HG03135 (cell line): ENCODE measurements around the gene CWC15.
"Not testable (repeated sequence)": the region's sequence is repeated elsewhere in the genome, so short reads cannot be mapped to it uniquely, and the experiment has no call there.

Source experiments
- ATAC-seq: cut with Tn5 transposase; IDR thresholded peaks from one replicate; pipeline ENCODE4 v1.9.1; 2021; ENCODE audit warnings: mild to moderate bottlenecking, moderate library complexity; ENCODE audit not compliant: unreplicated experiment

CWC15 gene

GRCh38 chr11:94956963-94957362, 16.4 kb downstream of the CWC15 start:
- no peak for ATAC-seq

- ATAC-seq: no peak
These were observed 18.6 kb downstream of the CWC15 start for GRCh38 chr11:94954753-94955152.

GRCh38 chr11:94948070-94948617, 25.2 kb downstream of the CWC15 start:
- ATAC-seq: no peak

GRCh38 chr11:94946812-94947211, 26.5 kb downstream of the CWC15 start:
- no peak for ATAC-seq

- no peak for ATAC-seq
These were observed 32.2 kb downstream of the CWC15 start for GRCh38 chr11:94941131-94941530.

GRCh38 chr11:94939346-94939745, 34.0 kb downstream of the CWC15 start:
- ATAC-seq: no peak

- ATAC-seq: no peak
These were observed 35.0 kb downstream of the CWC15 start for GRCh38 chr11:94938095-94939055.

GRCh38 chr11:94934846-94935245, 38.5 kb downstream of the CWC15 start:
- no peak for ATAC-seq

GRCh38 chr11:94934362-94934761, 39.0 kb downstream of the CWC15 start:
- ATAC-seq: no peak

GRCh38 chr11:94933223-94934130, 39.9 kb downstream of the CWC15 start:
- ATAC-seq: no peak

- ATAC-seq: no peak
These were observed 40.9 kb downstream of the CWC15 start for GRCh38 chr11:94932503-94932902.

- not testable (repeated sequence) for ATAC-seq
These were observed 41.3 kb downstream of the CWC15 start for GRCh38 chr11:94932072-94932471.

- ATAC-seq: no peak
These were observed 45.0 kb downstream of the CWC15 start for GRCh38 chr11:94928117-94928990.

- no peak for ATAC-seq
These were observed 46.6 kb downstream of the CWC15 start for GRCh38 chr11:94926698-94927237.

GRCh38 chr11:94926271-94926625, 47.1 kb downstream of the CWC15 start:
- no peak for ATAC-seq

- ATAC-seq: no peak
These were observed 47.7 kb downstream of the CWC15 start for GRCh38 chr11:94925422-94926270.

- no peak for ATAC-seq
These were observed 48.7 kb downstream of the CWC15 start for GRCh38 chr11:94924612-94925011.

- no peak for ATAC-seq
These were observed 49.2 kb downstream of the CWC15 start for GRCh38 chr11:94924171-94924572.

- ATAC-seq: no peak
These were observed 50.4 kb downstream of the CWC15 start for GRCh38 chr11:94923004-94923334.
